Measurements from ENCODE around the gene CLCC1.

Gene CLCC1

GRCh38 chr1:108925920-108926319 is 37.4 kb downstream of the CLCC1 start:
- ATAC-seq (ENCODE audit: low read depth), result no peak
- DNase-seq (ENCODE audit: low spot score), result no peak
- Histone ChIP-seq H3K9me3 (ENCODE audit: severe bottlenecking) (no peaks in the 10 kb centered on the region), H3K4me1 (ENCODE audit: insufficient read depth, poor library complexity, severe bottlenecking) (no peaks in the 10 kb centered on the region), H3K4me3 (ENCODE audit: severe bottlenecking) (no peak overlapping the region), H3K27ac (ENCODE audit: poor library complexity, severe bottlenecking) (no peak overlapping the region), H3K27me3 (ENCODE audit: insufficient read depth, poor library complexity, severe bottlenecking) (no peaks in the 10 kb centered on the region), H3K36me3 (ENCODE audit: low read depth) (peaks cover 97% of the 10 kb centered on the region)
- no peak for TF ChIP-seq CTCF (IDR thresholded peaks at IDR 0.05; ENCODE audit: poor library complexity, severe bottlenecking)

GRCh38 chr1:108916788-108917187 is 46.5 kb downstream of the CLCC1 start:
- H3K27me3 ChIP-seq (ENCODE audit: insufficient read depth, poor library complexity, severe bottlenecking), result no peaks in the 10 kb centered on the region
- H3K4me1 ChIP-seq (ENCODE audit: insufficient read depth, poor library complexity, severe bottlenecking), result no peaks in the 10 kb centered on the region
- peaks cover 77% of the 10 kb centered on the region for H3K36me3 ChIP-seq (ENCODE audit: low read depth)
- H3K4me3 ChIP-seq (ENCODE audit: severe bottlenecking), result no peak overlapping the region
- no peak overlapping the region for H3K27ac ChIP-seq (ENCODE audit: poor library complexity, severe bottlenecking)
- H3K9me3 ChIP-seq (ENCODE audit: severe bottlenecking), result no peaks in the 10 kb centered on the region
- ATAC-seq (ENCODE audit: low read depth) (no peak), DNase-seq (ENCODE audit: low spot score) (no peak)
- TF ChIP-seq CTCF (IDR thresholded peaks at IDR 0.05; ENCODE audit: poor library complexity, severe bottlenecking), result no peak
